NB4 (cell line): ENCODE measurements around the gene CHCHD2.
"Not testable (repeated sequence)": the region's sequence is repeated elsewhere in the genome, so short reads cannot be mapped to it uniquely, and the experiment has no call there.

ENCODE experiments used
- MAX ChIP-seq: IDR thresholded peaks from 2 replicates; pipeline ENCODE4 v1.6.1; 2011; ENCODE audit warnings: low read depth, low read length
- POLR2A ChIP-seq: IDR thresholded peaks from 2 replicates; pipeline ENCODE4 v1.6.1; 2011; ENCODE audit warnings: mild to moderate bottlenecking; ENCODE audit not compliant: insufficient read length; ENCODE audit errors: extremely low read depth
- TF ChIP-seq, protein P1 (sequence below): IDR thresholded peaks from one replicate; pipeline ENCODE4 v1.5.1; 2012; ENCODE audit warnings: low read depth, low read length

DNA sequence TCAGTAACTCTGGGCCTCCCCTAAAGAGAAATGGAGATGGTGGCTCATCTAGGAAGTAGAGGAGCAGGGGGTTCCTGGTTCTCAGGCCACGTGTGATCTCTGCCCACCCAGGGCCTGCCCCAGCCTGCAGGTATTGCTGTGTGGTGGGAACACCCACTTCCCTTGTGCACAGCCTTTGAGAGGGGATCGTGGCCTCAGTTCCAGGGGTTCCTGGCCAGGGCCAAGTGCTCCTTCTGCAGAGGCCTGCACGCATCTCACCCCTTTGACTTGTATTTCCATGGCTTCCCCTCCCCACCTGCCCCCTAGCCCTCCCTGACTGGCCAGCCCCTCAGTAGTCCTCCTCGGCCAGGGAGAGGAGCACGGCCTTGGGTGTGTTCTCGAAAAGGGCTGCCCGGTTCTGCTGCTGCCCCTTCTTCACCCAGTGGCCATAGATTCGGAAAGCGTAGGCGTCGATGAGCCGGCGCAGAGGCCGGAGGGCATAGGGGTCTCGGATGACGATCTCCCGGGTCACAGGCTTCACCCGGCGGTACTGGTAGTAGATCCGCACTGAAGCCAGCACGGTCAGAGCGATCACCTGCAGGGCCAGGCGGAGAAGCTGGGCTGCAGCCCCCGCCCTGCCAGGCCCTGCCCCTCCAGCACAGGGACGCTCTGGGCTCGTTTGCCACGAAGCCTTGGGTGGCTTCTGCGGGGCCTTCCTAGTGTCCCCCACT is 25.4 kb downstream of the CHCHD2 start:
- TF ChIP-seq, protein P1, sequence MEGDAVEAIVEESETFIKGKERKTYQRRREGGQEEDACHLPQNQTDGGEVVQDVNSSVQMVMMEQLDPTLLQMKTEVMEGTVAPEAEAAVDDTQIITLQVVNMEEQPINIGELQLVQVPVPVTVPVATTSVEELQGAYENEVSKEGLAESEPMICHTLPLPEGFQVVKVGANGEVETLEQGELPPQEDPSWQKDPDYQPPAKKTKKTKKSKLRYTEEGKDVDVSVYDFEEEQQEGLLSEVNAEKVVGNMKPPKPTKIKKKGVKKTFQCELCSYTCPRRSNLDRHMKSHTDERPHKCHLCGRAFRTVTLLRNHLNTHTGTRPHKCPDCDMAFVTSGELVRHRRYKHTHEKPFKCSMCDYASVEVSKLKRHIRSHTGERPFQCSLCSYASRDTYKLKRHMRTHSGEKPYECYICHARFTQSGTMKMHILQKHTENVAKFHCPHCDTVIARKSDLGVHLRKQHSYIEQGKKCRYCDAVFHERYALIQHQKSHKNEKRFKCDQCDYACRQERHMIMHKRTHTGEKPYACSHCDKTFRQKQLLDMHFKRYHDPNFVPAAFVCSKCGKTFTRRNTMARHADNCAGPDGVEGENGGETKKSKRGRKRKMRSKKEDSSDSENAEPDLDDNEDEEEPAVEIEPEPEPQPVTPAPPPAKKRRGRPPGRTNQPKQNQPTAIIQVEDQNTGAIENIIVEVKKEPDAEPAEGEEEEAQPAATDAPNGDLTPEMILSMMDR: not testable (repeated sequence)
- TF ChIP-seq POLR2A, MAX: not testable (repeated sequence)
